Small intestine (tissue), 7 donors: Measurements from ENCODE around the gene MGST2. TPM values are rescaled to one million over a fixed set of nuclear protein-coding genes. Genes with fewer than 3 reads are reported as not detected.

ENCODE experiments used
- DNase-seq, 2 donors: peaks; one replicate each; pipeline versions ENCODE4 v3.0.0 to v3.0.0-alpha.2; 2013
- FAIRE-seq: peaks from 2 replicates; lab custom pipeline; 2012; peaks lifted over from hg19 to GRCh38; lab: Jason Lieb, UNC
- H3K27ac ChIP-seq, 3 donors: one replicate each; pipeline ENCODE4 v1.5.1; 2013; ENCODE audit warnings: low read length in 2 of 3, mild to moderate bottlenecking in 2 of 3, control low read depth in 1 of 3, inconsistent platforms in 1 of 3, low read depth in 1 of 3, moderate library complexity in 1 of 3
- H3K27me3 ChIP-seq, 3 donors: one replicate each; pipeline ENCODE4 v1.6.1; 2013; ENCODE audit warnings: low read length in 3 of 3, inconsistent platforms in 1 of 3; ENCODE audit not compliant: control insufficient read depth in 3 of 3, insufficient read depth in 3 of 3
- H3K36me3 ChIP-seq, 3 donors: one replicate each; pipeline ENCODE4 v1.6.1; 2013; ENCODE audit warnings: low read length in 3 of 3, inconsistent platforms in 1 of 3, low read depth in 1 of 3, mild to moderate bottlenecking in 1 of 3, moderate library complexity in 1 of 3; ENCODE audit not compliant: control insufficient read depth in 3 of 3, insufficient read depth in 2 of 3
- H3K4me1 ChIP-seq, 3 donors: one replicate each; pipeline ENCODE4 v1.6.1; 2013; ENCODE audit warnings: low read length in 2 of 3, inconsistent platforms in 1 of 3, low read depth in 1 of 3, mild to moderate bottlenecking in 1 of 3, moderate library complexity in 1 of 3; ENCODE audit not compliant: control insufficient read depth in 3 of 3, insufficient read depth in 2 of 3
- H3K4me3 ChIP-seq, 3 donors: one replicate each; pipeline ENCODE4 v1.5.1; 2013; ENCODE audit warnings: low read length in 3 of 3, control low read depth in 1 of 3, inconsistent platforms in 1 of 3, low read depth in 1 of 3, mild to moderate bottlenecking in 1 of 3, moderate library complexity in 1 of 3
- H3K9me3 ChIP-seq, 2 donors: one replicate each; pipeline ENCODE4 v1.6.1; 2013; ENCODE audit warnings: low read depth in 1 of 2, low read length in 1 of 2; ENCODE audit not compliant: control insufficient read depth in 2 of 2, insufficient read depth in 1 of 2
- WGBS, 3 donors: extraction: QIAGEN DNeasy Blood & Tissue Kit; methylation state at CpG; one replicate each; pipeline ENCODE4 v1.1.7; 2013; 5-methylcytosine and 5-hydroxymethylcytosine counted together
- polyA plus RNA-seq, 4 donors: library from polyadenylated mRNA; stranded (reverse) in 3 of 4; unstranded in 1 of 4; fragments of 200-250 nt in 3 of 4; fragments of 120-200 nt in 1 of 4; gene quantifications; one replicate each; pipeline versions ENCODE4 v1.2.1 to v1.2.3, GENCODE V29; 2013
- donor health status: healthy with polysubstance abuse.
- donor health status: control.
- donor health status: control.
- donor health status: Bipolar disorder and iron deficiency.
- donor health status: healthy.

Gene MGST2
- polyA plus RNA-seq, 4 donors = 120 to 225 (median 211) TPM

DNA sequence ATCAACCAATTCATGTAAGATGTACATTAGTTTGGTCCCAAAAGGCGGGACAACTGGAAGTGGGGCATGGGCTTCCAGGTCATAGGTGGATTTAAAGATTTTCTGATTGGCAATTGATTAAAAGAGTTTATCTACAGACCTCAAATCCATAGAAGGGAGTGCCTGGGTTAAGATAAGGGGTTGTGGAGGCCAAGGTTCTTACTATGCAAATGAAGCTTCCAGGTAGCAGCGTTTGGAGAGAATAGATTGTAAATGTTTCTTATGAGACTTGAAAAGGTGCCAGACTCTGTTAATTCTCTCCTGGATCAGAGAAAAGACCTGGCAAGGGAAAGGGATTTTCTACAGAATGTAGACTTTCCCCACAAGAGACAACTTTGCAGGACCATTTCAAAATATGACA is 2.4 kb downstream of the MGST2 start:
- no peaks in the 10 kb centered on the region for H3K27me3 ChIP-seq
- FAIRE-seq (no peak), DNase-seq (peak; percentile 53 to 85)
- peak overlapping the region in 1 of 3 donors; percentile 87 for H3K4me3 ChIP-seq
- H3K4me1 ChIP-seq = peaks cover 9 to 50% (median 20%) of the 10 kb centered on the region in 3 donors
- H3K9me3 ChIP-seq = no peaks in the 10 kb centered on the region
- 11 to 56% (median 40%) methylated on average over 2 of the region's 2 CpGs for WGBS, 3 donors
- peaks cover 0 to 15% (median 0%) of the 10 kb centered on the region in 3 donors for H3K36me3 ChIP-seq
- H3K27ac ChIP-seq = peak overlapping the region; percentile 75 to 98 (median 84)

DNA sequence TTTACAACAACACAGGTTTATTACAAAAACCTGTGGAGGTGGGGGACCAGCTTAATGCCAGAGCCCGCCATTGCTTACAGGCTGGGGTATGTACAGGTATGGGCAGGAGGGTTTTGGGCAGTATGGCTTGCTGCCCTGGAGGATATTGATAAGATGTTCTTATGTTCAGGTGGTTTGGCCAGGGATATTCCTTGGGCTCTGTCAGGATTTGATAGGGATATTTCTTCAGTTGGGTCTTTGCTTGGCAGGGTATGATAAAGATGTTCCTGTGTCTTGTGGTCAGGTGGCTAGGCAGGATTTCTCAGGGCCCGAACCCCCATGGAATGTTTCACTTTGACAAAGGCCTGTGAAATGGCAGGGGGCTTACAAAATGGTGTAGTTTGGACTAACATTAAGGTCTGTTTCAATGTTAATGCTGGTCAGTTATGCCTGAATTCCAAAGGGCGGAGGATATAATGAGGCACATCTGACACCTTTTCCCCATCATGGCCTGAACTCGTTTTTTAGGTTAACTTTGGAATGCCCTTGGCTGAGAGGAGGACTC is 3.1 kb downstream of the MGST2 start:
- WGBS, 3 donors = 71 to 75% (median 72%) methylated on average over 4 of the region's 4 CpGs
- H3K27ac ChIP-seq = peak overlapping the region in 2 of 3 donors; percentile 17 to 75
- H3K36me3 ChIP-seq = peaks cover 0 to 21% (median 2%) of the 10 kb centered on the region in 3 donors
- H3K27me3 ChIP-seq = no peaks in the 10 kb centered on the region
- no peaks in the 10 kb centered on the region for H3K9me3 ChIP-seq
- peaks cover 9 to 45% (median 20%) of the 10 kb centered on the region in 3 donors for H3K4me1 ChIP-seq
- FAIRE-seq (no peak), DNase-seq (no peak)
- peak overlapping the region in 1 of 3 donors; percentile 44 for H3K4me3 ChIP-seq

DNA sequence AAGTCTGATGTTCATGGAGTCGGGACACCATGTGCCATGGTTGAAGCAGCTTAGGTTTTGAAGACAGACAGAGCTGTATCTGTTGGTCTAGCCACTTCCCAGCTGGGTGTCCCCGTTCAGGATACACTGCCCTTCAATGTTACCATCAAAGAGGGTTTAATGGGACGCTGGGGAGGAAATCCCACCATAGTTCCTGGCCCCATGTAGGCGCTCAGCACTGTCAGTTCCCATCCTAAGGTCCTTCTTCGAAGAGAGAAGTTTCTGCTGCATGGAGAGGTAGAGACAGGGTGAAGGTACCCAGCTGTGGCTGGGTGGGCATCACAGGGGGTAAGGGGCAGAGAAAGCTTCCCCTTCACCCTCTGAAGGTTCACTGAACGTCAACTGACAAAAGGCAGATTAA is 3.7 kb downstream of the MGST2 start:
- Histone ChIP-seq H3K36me3 (peaks cover 0 to 21% (median 2%) of the 10 kb centered on the region in 3 donors), H3K4me3 (no peak overlapping the region), H3K27me3 (no peaks in the 10 kb centered on the region), H3K4me1 (peaks cover 7 to 43% (median 17%) of the 10 kb centered on the region in 3 donors), H3K9me3 (no peaks in the 10 kb centered on the region), H3K27ac (peak overlapping the region in 1 of 3 donors; percentile 75)
- DNase-seq (no peak), FAIRE-seq (no peak)
- whole genome bisulfite sequencing, 3 donors = 75 to 80% (median 76%) methylated on average over 6 of the region's 6 CpGs

DNA sequence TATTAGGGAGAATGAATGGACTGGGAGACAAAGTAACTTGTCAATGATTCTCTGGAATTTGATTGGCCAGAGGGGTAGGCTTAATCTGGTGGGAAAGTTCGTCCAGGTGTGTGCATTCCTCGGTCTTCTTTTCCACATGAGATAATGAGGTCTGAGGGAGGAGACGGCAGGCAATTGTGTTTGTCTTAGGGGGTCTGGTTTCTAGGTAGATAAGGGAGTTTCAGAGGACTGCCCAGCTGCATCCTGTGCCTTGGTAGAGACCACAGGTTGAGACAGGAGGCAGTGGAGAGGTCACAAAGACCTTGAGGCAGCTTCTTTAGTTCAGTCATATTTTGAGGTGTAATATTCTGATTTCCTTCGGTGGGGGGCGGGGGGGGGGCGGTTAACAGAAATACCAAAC is 4.3 kb downstream of the MGST2 start:
- peaks cover 4 to 37% (median 14%) of the 10 kb centered on the region in 3 donors for H3K4me1 ChIP-seq
- H3K4me3 ChIP-seq = no peak overlapping the region
- peaks cover 0 to 21% (median 2%) of the 10 kb centered on the region in 3 donors for H3K36me3 ChIP-seq
- peak overlapping the region in 1 of 3 donors; percentile 75 for H3K27ac ChIP-seq
- 43 to 58% (median 52%) methylated on average over 6 of the region's 6 CpGs for WGBS, 3 donors
- H3K27me3 ChIP-seq = no peaks in the 10 kb centered on the region
- H3K9me3 ChIP-seq = no peaks in the 10 kb centered on the region
- no peak for DNase-seq
- no peak for FAIRE-seq

DNA sequence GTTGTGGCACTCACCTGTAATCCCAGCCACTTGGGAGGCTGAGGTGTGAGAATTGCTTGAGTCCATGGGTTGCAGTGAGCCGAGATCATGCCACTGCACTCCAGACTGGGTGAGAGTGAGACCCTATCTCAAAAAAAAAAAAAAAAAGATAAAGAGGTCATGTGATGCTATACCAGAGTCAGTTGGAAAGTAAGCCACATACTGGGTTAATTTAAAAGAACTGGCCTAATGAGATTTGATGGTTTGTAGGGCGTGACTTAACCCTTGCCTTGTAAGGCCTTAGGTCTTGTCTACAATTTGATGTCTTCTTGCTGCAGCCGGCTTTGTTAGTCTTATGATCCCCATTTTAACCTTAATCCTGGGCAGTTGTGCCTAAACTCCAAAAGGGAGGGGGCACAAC is 5.2 kb downstream of the MGST2 start:
- FAIRE-seq = no peak
- no peak for DNase-seq

DNA sequence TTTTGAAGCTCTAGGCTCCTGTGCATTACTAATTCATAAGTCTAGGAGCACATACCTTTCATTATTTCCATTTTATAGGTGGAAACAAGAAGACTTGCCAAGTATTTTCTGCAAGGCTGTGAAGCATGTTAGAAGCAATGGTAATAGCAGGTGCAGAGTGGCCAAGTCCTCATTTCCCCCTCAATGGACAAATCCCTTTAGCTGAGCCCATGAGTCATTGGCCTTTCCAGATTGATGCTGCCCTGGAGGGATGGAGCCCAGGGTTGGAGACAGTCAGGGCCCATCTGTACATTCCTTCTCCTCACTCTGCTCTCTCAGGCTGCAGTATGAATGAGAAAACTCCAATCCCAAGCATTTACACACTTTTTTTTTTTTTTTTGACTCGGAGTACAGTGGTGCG is 6.6 kb downstream of the MGST2 start:
- 95 to 96% (median 96%) methylated on average over 2 of the region's 2 CpGs for WGBS, 3 donors
- DNase-seq = no peak
- Histone ChIP-seq H3K27ac (no peak overlapping the region), H3K9me3 (no peaks in the 10 kb centered on the region), H3K4me1 (peaks cover 2 to 29% (median 13%) of the 10 kb centered on the region in 3 donors), H3K36me3 (peaks cover 0 to 27% (median 2%) of the 10 kb centered on the region in 3 donors), H3K4me3 (no peak overlapping the region), H3K27me3 (no peaks in the 10 kb centered on the region)
- no peak for FAIRE-seq

More for the DNA sequence above, 5.2 kb downstream of the MGST2 start:
- H3K27me3 ChIP-seq = no peaks in the 10 kb centered on the region
- peaks cover 0 to 26% (median 2%) of the 10 kb centered on the region in 3 donors for H3K36me3 ChIP-seq
- H3K4me1 ChIP-seq = peaks cover 2 to 31% (median 13%) of the 10 kb centered on the region in 3 donors
- H3K27ac ChIP-seq = peak overlapping the region in 1 of 3 donors; percentile 53
- WGBS, 3 donors = 45 to 78% (median 51%) methylated on average over 3 of the region's 3 CpGs
- no peaks in the 10 kb centered on the region for H3K9me3 ChIP-seq
- H3K4me3 ChIP-seq = no peak overlapping the region

DNA sequence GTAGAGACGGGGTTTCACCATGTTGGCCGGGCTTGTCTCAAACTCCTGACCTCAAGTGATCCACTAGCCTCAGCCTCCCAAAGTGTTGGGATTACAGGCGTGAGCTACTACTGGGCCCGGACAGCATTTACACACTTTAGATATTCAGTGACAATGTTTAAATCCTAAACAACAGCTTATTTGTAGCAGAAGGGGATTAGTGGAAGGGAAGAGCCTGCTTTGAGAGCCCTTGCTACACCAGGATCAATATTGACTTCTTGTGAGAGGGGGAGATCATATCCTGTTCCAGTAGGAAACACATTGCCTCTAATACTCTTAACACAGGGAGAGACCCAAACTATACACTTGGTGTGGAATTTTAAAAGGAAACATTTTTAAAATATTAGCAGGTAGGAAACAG is 7.1 kb downstream of the MGST2 start:
- FAIRE-seq (no peak), DNase-seq (no peak)
- H3K27me3 ChIP-seq = no peaks in the 10 kb centered on the region
- peaks cover under 1 to 30% (median 2%) of the 10 kb centered on the region in 3 donors for H3K36me3 ChIP-seq
- WGBS, 3 donors = 85 to 95% (median 93%) methylated on average over 4 of the region's 4 CpGs
- H3K4me3 ChIP-seq = no peak overlapping the region
- H3K9me3 ChIP-seq = no peaks in the 10 kb centered on the region
- H3K4me1 ChIP-seq = peaks cover 2 to 29% (median 13%) of the 10 kb centered on the region in 3 donors
- H3K27ac ChIP-seq = no peak overlapping the region

DNA sequence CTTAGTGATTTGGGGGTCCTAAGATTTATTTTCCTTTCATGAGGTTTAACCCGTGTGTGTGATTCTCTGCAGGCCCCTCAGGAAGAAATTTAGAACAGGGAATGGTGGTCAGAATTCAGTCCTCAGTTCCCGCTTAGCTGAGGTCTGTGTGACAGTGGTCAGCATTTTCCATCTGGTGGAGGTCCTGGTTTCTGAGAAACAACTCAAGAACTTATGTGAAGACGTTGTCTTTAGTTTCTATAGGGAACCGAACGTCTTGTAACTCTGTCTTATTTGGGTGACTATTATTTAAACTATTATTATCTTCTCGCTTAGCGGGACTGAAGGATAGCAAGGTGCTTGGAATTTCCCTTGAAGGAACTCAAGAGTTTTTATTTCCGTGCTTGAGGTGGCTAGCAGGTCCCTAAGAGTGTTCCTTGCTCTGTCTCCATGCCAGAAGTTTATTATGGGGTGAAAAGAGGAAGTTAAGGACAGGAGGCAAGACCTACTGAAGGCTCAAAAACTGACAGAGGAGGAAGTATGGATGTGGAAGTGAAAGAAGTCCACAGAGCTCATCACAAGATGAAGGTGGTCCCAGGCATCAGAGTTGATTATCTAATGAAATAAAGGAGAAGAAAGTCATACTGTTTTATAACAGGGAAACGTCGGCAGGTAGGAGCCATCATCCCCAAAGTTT is 9.4 kb downstream of the MGST2 start:
- Histone ChIP-seq H3K9me3 (no peaks in the 10 kb centered on the region), H3K4me3 (no peak overlapping the region), H3K27ac (no peak overlapping the region), H3K36me3 (peaks cover 2 to 32% (median 8%) of the 10 kb centered on the region in 3 donors), H3K4me1 (peaks cover 2 to 15% (median 6%) of the 10 kb centered on the region in 3 donors), H3K27me3 (no peaks in the 10 kb centered on the region)
- DNase-seq (no peak), FAIRE-seq (no peak)
- WGBS, 3 donors = 77 to 88% (median 85%) methylated on average over 10 of the region's 10 CpGs
